ENCODE data around the gene HIP1.

- no peak for TF ChIP-seq CTCF (IDR thresholded peaks at IDR 0.05; ENCODE audit: low read depth, low read length)
- no peak for TF ChIP-seq POLR2A (IDR thresholded peaks at IDR 0.05; ENCODE audit: extremely low read depth, insufficient read length)
- TF ChIP-seq, protein P1, sequence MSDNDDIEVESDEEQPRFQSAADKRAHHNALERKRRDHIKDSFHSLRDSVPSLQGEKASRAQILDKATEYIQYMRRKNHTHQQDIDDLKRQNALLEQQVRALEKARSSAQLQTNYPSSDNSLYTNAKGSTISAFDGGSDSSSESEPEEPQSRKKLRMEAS (IDR thresholded peaks at IDR 0.05; ENCODE audit: low read depth, low read length) = no peak
- no peak for TF ChIP-seq MYC (IDR thresholded peaks at IDR 0.05; ENCODE audit: low read depth, low read length)
These were observed 175.6 kb downstream of the HIP1 start for GRCh38 chr7:75563171-75563570.
